HepG2 (cell line): ENCODE data around the gene ANXA5. TPM values are rescaled to one million over a fixed set of nuclear protein-coding genes. Genes with fewer than 3 reads are reported as not detected.

Experiments used
- ATAC-seq: fragments of 200-7000 bp; cut with Tn5 transposase; 3 replicates; pipeline ENCODE4 v1.9.1; 2020; ENCODE audit warnings: mild to moderate bottlenecking, moderate library complexity
- BruUV-seq: library from RNA; stranded (reverse); fragments of 400-500 nt; replicated peaks from 2 replicates; lab custom pipeline; 2021; lab: Mats Ljungman, UMichigan
- CTCF ChIA-PET: fragments of 300-600 bp; formaldehyde crosslinking; extraction: SDS; loops from one replicate; lab custom pipeline; 2021; ENCODE audit warnings: low total read pairs, inconsistent platforms, low intra/inter-chr PET ratio; lab: Yijun Ruan, JAX
- POLR2A ChIA-PET: fragments of 350-600 bp; sonication (Branson Sonifier 250); formaldehyde crosslinking; loops from one replicate; lab custom pipeline; 2020; ENCODE audit warnings: antibody characterized with exemption, inconsistent platforms; lab: Yijun Ruan, JAX
- DNase-seq: peaks from one replicate; pipeline ENCODE4 v3.0.0-alpha.2; 2015; ENCODE audit warnings: low spot score
- FAIRE-seq: peaks from 3 replicates; lab custom pipeline; 2011; peaks lifted over from hg19 to GRCh38; lab: Jason Lieb, UNC
- H2AFZ ChIP-seq: one replicate; pipeline ENCODE4 v1.6.1; 2011; ENCODE audit warnings: low read length, inconsistent platforms
- H3K27ac ChIP-seq: fragments of 300-600 bp; 3 replicates; pipeline ENCODE4 v1.8.0; 2011; ENCODE audit warnings: mixed run types, mild to moderate bottlenecking, mixed read lengths, low read length, inconsistent platforms; ENCODE audit not compliant: insufficient read depth; ENCODE audit errors: extremely low read length
- H3K27me3 ChIP-seq, 2 experiments: fragments of 200-600 bp in 1 of 2; 2 replicates in 1 of 2; 3 replicates in 1 of 2; pipeline versions ENCODE4 v1.6.0 to v1.8.0; 2011; ENCODE audit warnings: low read length in 2 of 2, mild to moderate bottlenecking in 2 of 2, moderate library complexity in 2 of 2, inconsistent platforms in 1 of 2; ENCODE audit not compliant: insufficient read depth in 2 of 2, control insufficient read depth in 1 of 2
- H3K36me3 ChIP-seq, 2 experiments: fragments of 200-600 bp in 1 of 2; replicated peaks in 1 of 2; 2 replicates in 1 of 2; 3 replicates in 1 of 2; pipeline versions ENCODE4 v1.5.1 to v1.8.0; 2011; ENCODE audit warnings: low read length in 2 of 2, inconsistent platforms in 1 of 2; ENCODE audit not compliant: insufficient read depth in 2 of 2, control insufficient read depth in 1 of 2
- H3K4me1 ChIP-seq: 2 replicates; pipeline ENCODE4 v1.5.1; 2012; ENCODE audit warnings: low read length, inconsistent platforms; ENCODE audit not compliant: insufficient read depth
- H3K4me2 ChIP-seq: 2 replicates; pipeline ENCODE4 v1.6.0; 2011; ENCODE audit warnings: low read depth, low read length, inconsistent platforms
- H3K4me3 ChIP-seq, 3 experiments: fragments of 200-600 bp in 1 of 3; sonication (generic), shearing (Covaris generic) in 1 of 3; replicated peaks in 1 of 3; 2 replicates each; pipeline ENCODE4 v1.5.1; 2011 to 2016; ENCODE audit warnings: low read length in 3 of 3, inconsistent platforms in 2 of 3, low read depth in 2 of 3, mild to moderate bottlenecking in 2 of 3, control low read depth in 1 of 3, mixed read lengths in 1 of 3; ENCODE audit not compliant: insufficient read depth in 1 of 3
- H3K79me2 ChIP-seq: one replicate; pipeline ENCODE4 v1.6.1; 2011; ENCODE audit warnings: low read length, inconsistent platforms; ENCODE audit not compliant: insufficient read depth
- H3K9ac ChIP-seq: 2 replicates; pipeline ENCODE4 v1.6.0; 2011; ENCODE audit warnings: mild to moderate bottlenecking, low read depth, low read length, inconsistent platforms; ENCODE audit not compliant: insufficient read depth
- H3K9me3 ChIP-seq: 2 replicates; pipeline ENCODE4 v1.5.1; 2012; ENCODE audit warnings: mild to moderate bottlenecking, low read length
- H4K20me1 ChIP-seq: 2 replicates; pipeline ENCODE4 v1.6.0; 2011; ENCODE audit warnings: inconsistent platforms, mild to moderate bottlenecking, low read length, moderate library complexity; ENCODE audit not compliant: insufficient read depth
- ARID3A ChIP-seq: IDR thresholded peaks from 2 replicates; pipeline ENCODE4 v1.6.1; 2012; ENCODE audit warnings: low read depth, low read length, improper control_type of control experiment
- CEBPB ChIP-seq: IDR thresholded peaks from 2 replicates; pipeline ENCODE4 v1.6.1; 2011; ENCODE audit warnings: low read depth, low read length, improper control_type of control experiment, borderline replicate concordance
- GFI1 ChIP-seq: sonication (generic); formaldehyde crosslinking; IDR thresholded peaks from 2 replicates; pipeline ENCODE4 v1.5.0; 2020; ENCODE audit warnings: missing genetic modification reagents, mild to moderate bottlenecking, borderline replicate concordance
- JUND ChIP-seq: sonication (generic); formaldehyde crosslinking; IDR thresholded peaks from 2 replicates; pipeline ENCODE4 v1.8.0; 2022; ENCODE audit warnings: mild to moderate bottlenecking, missing genetic modification reagents
- NCOA5 ChIP-seq: sonication (generic); formaldehyde crosslinking; IDR thresholded peaks from 2 replicates; pipeline ENCODE4 v1.4.0; 2020; ENCODE audit warnings: missing genetic modification reagents
- NFRKB ChIP-seq: fragments of 450-650 bp; IDR thresholded peaks from 2 replicates; pipeline ENCODE4 v1.6.1; 2017
- PRDM4 ChIP-seq: sonication (generic); formaldehyde crosslinking; IDR thresholded peaks from 2 replicates; pipeline ENCODE4 v1.9.0; 2021; ENCODE audit warnings: missing genetic modification reagents, borderline replicate concordance
- SIN3B ChIP-seq: fragments of 150-350 bp; IDR thresholded peaks from 2 replicates; pipeline ENCODE4 v1.6.1; 2014; ENCODE audit warnings: low read length
- SP2 ChIP-seq: sonication (generic); formaldehyde crosslinking; IDR thresholded peaks from 2 replicates; pipeline ENCODE4 v1.5.1; 2020; ENCODE audit warnings: mild to moderate bottlenecking, missing genetic modification reagents
- TFAP4 ChIP-seq: sonication (generic); IDR thresholded peaks from 2 replicates; pipeline ENCODE4 v1.6.1; 2016; ENCODE audit warnings: low read depth, borderline replicate concordance
- THRA ChIP-seq: sonication (generic); formaldehyde crosslinking; IDR thresholded peaks from 2 replicates; pipeline ENCODE4 v1.4.0; 2020; ENCODE audit warnings: missing genetic modification reagents, borderline replicate concordance
- XBP1 ChIP-seq: sonication (generic); formaldehyde crosslinking; IDR thresholded peaks from 2 replicates; pipeline ENCODE4 v1.5.0; 2020; ENCODE audit warnings: missing genetic modification reagents
- ZBTB33 ChIP-seq: sonication (generic); formaldehyde crosslinking; IDR thresholded peaks from 2 replicates; pipeline ENCODE4 v1.4.0; 2020; ENCODE audit warnings: missing genetic modification reagents
- ZNF468 ChIP-seq: sonication (generic); formaldehyde crosslinking; IDR thresholded peaks from 2 replicates; pipeline ENCODE4 v1.8.0; 2022; ENCODE audit warnings: mild to moderate bottlenecking, moderate library complexity, missing genetic modification reagents
- ZNF644 ChIP-seq: IDR thresholded peaks from 2 replicates; pipeline ENCODE4 v1.6.1; 2016; ENCODE audit warnings: low read depth
- ZSCAN25 ChIP-seq: sonication (generic); formaldehyde crosslinking; IDR thresholded peaks from 2 replicates; pipeline ENCODE4 v1.8.0; 2022; ENCODE audit warnings: mild to moderate bottlenecking, missing genetic modification reagents
- WGBS: methylation state at CpG from one replicate; pipeline ENCODE4 v1.1.6; 2017; ENCODE audit warnings: low lambda C conversion rate; 5-methylcytosine and 5-hydroxymethylcytosine counted together
- in situ Hi-C: cut with HindIII; loops from 2 replicates; pipeline ENCODE4 v1.10.0; 2017; ENCODE audit warnings: low pct_unique_long_range_greater_than_20kb; ENCODE audit not compliant: extremely low pct_ligation_motif_present
- intact Hi-C: fragments of 100-400 bp; cut with micrococcal nuclease; formaldehyde crosslinking; loops from one replicate; pipeline ENCODE4 v1.10.0; 2022; ENCODE audit not compliant: unreplicated experiment
- polyA plus RNA-seq, 8 experiments: library from polyadenylated mRNA; depleted of rRNA in 3 of 8; stranded (reverse) in 7 of 8; unstranded in 1 of 8; fragments of >200 nt; fragmentation: Illumina TruSeq in 4 of 8; extraction: Trizol in 4 of 8; gene quantifications; 2 replicates each; pipeline versions ENCODE4 v1.2.1 to v1.2.3, GENCODE V29; 2011 to 2016; ENCODE audit warnings: low read depth in 4 of 8, missing spikeins in 1 of 8, mixed read lengths in 1 of 8; ENCODE audit not compliant: insufficient read depth in 1 of 8
- total RNA-seq, 5 experiments: library from RNA; depleted of rRNA; stranded (reverse); fragments of >200 nt; fragmentation: Illumina TruSeq; extraction: Trizol; gene quantifications; 2 replicates each; pipeline ENCODE4 v1.2.3, GENCODE V29; 2016; ENCODE audit warnings: low read depth in 1 of 5

The ANXA5 gene
- total and polyA plus RNA-seq, 2 of the 13 experiments (the other 11 are each of a cell fraction or from before 2014, with no cell fraction given) = 209 to 342 TPM

GRCh38 chr4:121665371-121665770 is 31.4 kb downstream of the ANXA5 start (continued):
- TF ChIP-seq THRA (CRISPR knock-in tag) = no peak

- Histone ChIP-seq H3K9me3 (no peaks in the 10 kb centered on the region), H3K36me3 (peaks cover 3% of the 10 kb centered on the region in 2 experiments; a peak in 2 of 5 replicates), H3K27me3 (no peaks in the 10 kb centered on the region), H3K4me3 (no peak overlapping the region), H2AFZ (no peak overlapping the region), H3K27ac (no peak overlapping the region), H3K9ac (no peak overlapping the region), H3K4me2 (no peak overlapping the region), H3K4me1 (no peaks in the 10 kb centered on the region), H4K20me1 (no peaks in the 10 kb centered on the region), H3K79me2 (no peaks in the 10 kb centered on the region)
- FAIRE-seq (no peak), DNase-seq (no peak), ATAC-seq (peak; percentile 74)
- ChIA-PET CTCF (no interaction called here), POLR2A (no interaction called here)
- in situ Hi-C loops (no loop called here), intact Hi-C loops (no loop called here)
- no TSS peak for BruUV-seq
- WGBS = 72% methylated on average over 5 of the region's 5 CpGs
- TF ChIP-seq JUND (no peak), SP2 (CRISPR knock-in tag) (no peak), ZNF644 (CRISPR knock-in tag) (no peak), ZNF468 (no peak), NCOA5 (CRISPR knock-in tag) (no peak), XBP1 (CRISPR knock-in tag) (no peak), TFAP4 (no peak), ZBTB33 (CRISPR knock-in tag) (peak; percentile 81; the same call in 1 of the 2 replicates), GFI1 (no peak), NFRKB (no peak), SIN3B (no peak), PRDM4 (CRISPR knock-in tag) (no peak), ZSCAN25 (no peak), CEBPB (peak; percentile 26; the same call in 1 of the 2 replicates), ARID3A (peak; percentile 43; the same call in 1 of the 2 replicates)
Observed at GRCh38 chr4:121662225-121662624, 34.6 kb downstream of the ANXA5 start.
